GM19351 (cell line): ENCODE results near the gene UBL4A.
A peak's percentile ranks its signal among the peaks of the same experiment; 100 is the strongest.

Experiments
- ATAC-seq: cut with Tn5 transposase; IDR thresholded peaks from one replicate; pipeline ENCODE4 v1.9.1; 2021; ENCODE audit warnings: mild to moderate bottlenecking, moderate library complexity; ENCODE audit not compliant: unreplicated experiment

UBL4A gene

GRCh38 chrX:154483325-154483724 lies 3.1 kb downstream of the UBL4A start:
- ATAC-seq = no peak

- no peak for ATAC-seq
Observed at GRCh38 chrX:154482786-154483185, 3.6 kb downstream of the UBL4A start.

- ATAC-seq = no peak
Observed at GRCh38 chrX:154481911-154482601, 4.4 kb downstream of the UBL4A start.

- no peak for ATAC-seq
Observed at GRCh38 chrX:154481195-154481594, 5.2 kb downstream of the UBL4A start.

- ATAC-seq = peak; percentile 83
Observed at GRCh38 chrX:154478728-154479622, 7.4 kb downstream of the UBL4A start, which contains the start of gene LAGE3. Gene LAGE3, minus strand, starts transcription at chrX:154479281. Its CDS starts 366 bp downstream, at chrX:154478915.

- ATAC-seq = no peak
Observed at GRCh38 chrX:154477891-154478477, 8.4 kb downstream of the UBL4A start.

- no peak for ATAC-seq
Observed at GRCh38 chrX:154476821-154477220, 9.6 kb downstream of the UBL4A start.

- ATAC-seq = no peak
Observed at GRCh38 chrX:154473683-154474082, 12.7 kb downstream of the UBL4A start.

GRCh38 chrX:154472685-154473632 lies 13.5 kb downstream of the UBL4A start:
- ATAC-seq = no peak

GRCh38 chrX:154471839-154472684 lies 14.4 kb downstream of the UBL4A start:
- ATAC-seq = no peak

GRCh38 chrX:154470914-154471568 lies 15.4 kb downstream of the UBL4A start:
- no peak for ATAC-seq

GRCh38 chrX:154470434-154470833 lies 16.0 kb downstream of the UBL4A start:
- ATAC-seq = no peak

GRCh38 chrX:154469880-154470279 lies 16.5 kb downstream of the UBL4A start:
- ATAC-seq = no peak

GRCh38 chrX:154469114-154469513 lies 17.3 kb downstream of the UBL4A start:
- no peak for ATAC-seq

GRCh38 chrX:154468217-154468616 lies 18.2 kb downstream of the UBL4A start:
- ATAC-seq = no peak

- ATAC-seq = no peak
Observed at GRCh38 chrX:154467556-154467955, 18.9 kb downstream of the UBL4A start.

- ATAC-seq = no peak
Observed at GRCh38 chrX:154466907-154467306, 19.5 kb downstream of the UBL4A start.

- ATAC-seq = no peak
Observed at GRCh38 chrX:154466036-154466435, 20.4 kb downstream of the UBL4A start.

- no peak for ATAC-seq
Observed at GRCh38 chrX:154465601-154466000, 20.8 kb downstream of the UBL4A start.
